Duodenal mucosa (tissue), 2 donors: ENCODE measurements around the gene ZNF653.
"Not testable (repeated sequence)": the region's sequence is repeated elsewhere in the genome, so short reads cannot be mapped to it uniquely, and the experiment has no call there.

Experiments used
- H3K27ac ChIP-seq: one replicate; pipeline ENCODE4 v1.7.0; 2013; ENCODE audit warnings: low read depth, low read length
- H3K27me3 ChIP-seq, 2 donors: one replicate each; pipeline ENCODE4 v1.7.0; 2013; ENCODE audit warnings: low read length in 2 of 2, control low read depth in 1 of 2; ENCODE audit not compliant: insufficient read depth in 2 of 2, control insufficient read depth in 1 of 2
- H3K36me3 ChIP-seq, 2 donors: one replicate each; pipeline ENCODE4 v1.7.0; 2013; ENCODE audit warnings: low read length in 2 of 2, control low read depth in 1 of 2; ENCODE audit not compliant: insufficient read depth in 2 of 2, control insufficient read depth in 1 of 2
- H3K4me1 ChIP-seq, 2 donors: one replicate each; pipeline ENCODE4 v1.7.0; 2013; ENCODE audit warnings: low read length in 2 of 2, control low read depth in 1 of 2; ENCODE audit not compliant: insufficient read depth in 2 of 2, control insufficient read depth in 1 of 2
- H3K4me3 ChIP-seq, 2 donors: one replicate each; pipeline ENCODE4 v1.7.0; 2013; ENCODE audit warnings: low read length in 2 of 2, low read depth in 1 of 2
- H3K9ac ChIP-seq, 2 donors: one replicate each; pipeline ENCODE4 v1.7.0; 2013; ENCODE audit warnings: low read length in 2 of 2, low read depth in 1 of 2
- H3K9me3 ChIP-seq, 2 donors: one replicate each; pipeline ENCODE4 v1.7.0; 2013; ENCODE audit warnings: low read length in 2 of 2, control low read depth in 1 of 2; ENCODE audit not compliant: control insufficient read depth in 1 of 2

The ZNF653 gene

GRCh38 chr19:11468266-11468845, 37.3 kb downstream of the ZNF653 start:
- not testable (repeated sequence) for H3K4me3 ChIP-seq, H3K9ac ChIP-seq, H3K9me3 ChIP-seq, H3K27me3 ChIP-seq, H3K36me3 ChIP-seq, H3K4me1 ChIP-seq, H3K27ac ChIP-seq

- Histone ChIP-seq H3K27ac (no peak overlapping the region), H3K36me3 (no peaks in the 10 kb centered on the region), H3K4me3 (no peak overlapping the region), H3K27me3 (peaks cover 0 to 8% of the 10 kb centered on the region in 2 donors), H3K4me1 (no peaks in the 10 kb centered on the region), H3K9me3 (no peaks in the 10 kb centered on the region), H3K9ac (no peak overlapping the region)
These were observed 40.0 kb downstream of the ZNF653 start for GRCh38 chr19:11465600-11465999.

- no peak overlapping the region for H3K9ac ChIP-seq
- no peak overlapping the region for H3K4me3 ChIP-seq
- no peaks in the 10 kb centered on the region for H3K36me3 ChIP-seq
- H3K9me3 ChIP-seq: no peaks in the 10 kb centered on the region
- H3K27me3 ChIP-seq: peaks cover 0 to 8% of the 10 kb centered on the region in 2 donors
- H3K27ac ChIP-seq: no peak overlapping the region
- H3K4me1 ChIP-seq: no peaks in the 10 kb centered on the region
These were observed 41.0 kb downstream of the ZNF653 start for GRCh38 chr19:11464333-11465265.

GRCh38 chr19:11463391-11463790, 42.2 kb downstream of the ZNF653 start:
- peaks cover 0 to 8% of the 10 kb centered on the region in 2 donors for H3K27me3 ChIP-seq
- H3K36me3 ChIP-seq: no peaks in the 10 kb centered on the region
- no peak overlapping the region for H3K9ac ChIP-seq
- no peaks in the 10 kb centered on the region for H3K9me3 ChIP-seq
- no peak overlapping the region for H3K27ac ChIP-seq
- no peak overlapping the region for H3K4me3 ChIP-seq
- H3K4me1 ChIP-seq: no peaks in the 10 kb centered on the region

GRCh38 chr19:11461453-11461852, 44.2 kb downstream of the ZNF653 start:
- no peaks in the 10 kb centered on the region for H3K36me3 ChIP-seq
- no peaks in the 10 kb centered on the region for H3K9me3 ChIP-seq
- no peaks in the 10 kb centered on the region for H3K4me1 ChIP-seq
- no peak overlapping the region for H3K9ac ChIP-seq
- H3K27ac ChIP-seq: no peak overlapping the region
- peaks cover 0 to 8% of the 10 kb centered on the region in 2 donors for H3K27me3 ChIP-seq
- H3K4me3 ChIP-seq: no peak overlapping the region

- Histone ChIP-seq H3K9ac (no peak overlapping the region), H3K9me3 (no peaks in the 10 kb centered on the region), H3K27ac (no peak overlapping the region), H3K36me3 (no peaks in the 10 kb centered on the region), H3K4me1 (no peaks in the 10 kb centered on the region), H3K27me3 (peaks cover 0 to 7% of the 10 kb centered on the region in 2 donors), H3K4me3 (no peak overlapping the region)
These were observed 45.4 kb downstream of the ZNF653 start for GRCh38 chr19:11460207-11460606.

GRCh38 chr19:11458912-11459311, 46.7 kb downstream of the ZNF653 start:
- H3K9me3 ChIP-seq, H3K4me1 ChIP-seq, H3K27ac ChIP-seq, H3K27me3 ChIP-seq, H3K9ac ChIP-seq, H3K4me3 ChIP-seq, H3K36me3 ChIP-seq: not testable (repeated sequence)

GRCh38 chr19:11458236-11458900, 47.3 kb downstream of the ZNF653 start:
- H3K27ac ChIP-seq: no peak overlapping the region
- H3K27me3 ChIP-seq: no peaks in the 10 kb centered on the region
- no peak overlapping the region for H3K9ac ChIP-seq
- no peaks in the 10 kb centered on the region for H3K36me3 ChIP-seq
- H3K9me3 ChIP-seq: no peaks in the 10 kb centered on the region
- H3K4me1 ChIP-seq: no peaks in the 10 kb centered on the region
- H3K4me3 ChIP-seq: no peak overlapping the region

- Histone ChIP-seq H3K36me3 (no peaks in the 10 kb centered on the region), H3K4me3 (no peak overlapping the region), H3K9me3 (no peaks in the 10 kb centered on the region), H3K9ac (no peak overlapping the region), H3K27me3 (no peaks in the 10 kb centered on the region), H3K27ac (no peak overlapping the region), H3K4me1 (no peaks in the 10 kb centered on the region)
These were observed 47.8 kb downstream of the ZNF653 start for GRCh38 chr19:11457831-11458230.

- Histone ChIP-seq H3K36me3 (no peaks in the 10 kb centered on the region), H3K4me1 (no peaks in the 10 kb centered on the region), H3K27me3 (no peaks in the 10 kb centered on the region), H3K9ac (no peak overlapping the region), H3K27ac (no peak overlapping the region), H3K4me3 (no peak overlapping the region), H3K9me3 (no peaks in the 10 kb centered on the region)
These were observed 48.5 kb downstream of the ZNF653 start for GRCh38 chr19:11457115-11457514.
